ENCODE results near the gene ATP5ME. TPM values are rescaled to one million over a fixed set of nuclear protein-coding genes. Genes with fewer than 3 reads are reported as not detected.

Gene ATP5ME
- polyA plus RNA-seq, 1 of the 3 experiments (the other 2 are of a cell fraction): 1,185 TPM

DNA sequence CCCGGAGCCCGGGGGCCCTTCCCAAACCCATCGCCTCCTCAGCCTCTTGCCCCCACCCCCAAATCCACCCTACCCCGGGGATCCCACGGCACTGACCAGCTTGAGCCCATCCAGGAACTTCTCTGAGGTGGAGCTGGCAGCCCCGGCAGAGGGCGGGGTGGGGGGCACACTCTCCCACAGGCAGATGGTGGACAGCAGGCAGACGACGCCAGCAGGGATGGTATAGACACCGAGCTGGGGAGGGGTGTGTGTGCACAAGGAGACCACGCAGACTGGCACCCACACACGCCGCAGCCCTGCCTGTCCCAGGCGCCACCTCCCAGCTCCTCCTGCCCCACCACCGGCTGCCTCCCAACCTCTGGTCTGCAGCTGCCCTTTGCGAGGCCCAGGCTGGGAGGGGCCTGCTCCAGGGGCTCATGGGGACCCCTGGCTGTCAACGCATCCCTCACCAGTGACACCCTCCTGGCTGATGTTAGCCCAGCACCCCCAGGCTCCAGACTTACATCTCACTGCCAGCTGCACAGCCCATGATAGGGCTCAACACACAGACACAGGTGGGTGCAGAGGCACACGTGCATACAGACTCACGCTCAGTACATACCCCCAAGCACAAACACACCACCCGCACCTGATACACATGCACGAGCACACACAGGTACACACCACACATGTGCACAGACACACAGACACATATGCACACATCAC lies 10.7 kb upstream of the ATP5ME start:
- Histone ChIP-seq H3K36me3 (replicated peaks in 1 of 2; ENCODE audit: control insufficient read depth in 1 of 2, insufficient read depth in 2 of 2, low read length in 1 of 2) (no peaks in the 10 kb centered on the region), H3K27me3 (ENCODE audit: insufficient read depth) (no peaks in the 10 kb centered on the region), H2AFZ (ENCODE audit: low read depth) (no peak overlapping the region), H3K9me3 (no peaks in the 10 kb centered on the region), H3K9me2 (no peaks in the 10 kb centered on the region), H4K20me1 (ENCODE audit: insufficient read depth) (no peaks in the 10 kb centered on the region), H3K79me2 (ENCODE audit: insufficient read depth) (no peaks in the 10 kb centered on the region), H3K4me1 (ENCODE audit: control insufficient read depth in 1 of 2, insufficient read depth in 2 of 2, low read depth in 1 of 2, low read length in 1 of 2) (peaks cover 13 to 38% of the 10 kb centered on the region in 2 experiments; a peak in 3 of 4 replicates), H3K9ac (no peak overlapping the region), H3K4me3 (ENCODE audit: low read depth in 2 of 2, low read length in 1 of 2) (no peak overlapping the region; a peak in 1 of 4 replicates), H3K4me2 (no peak overlapping the region), H3K27ac (ENCODE audit: low read depth in 2 of 2, low read length in 1 of 2) (no peak overlapping the region; a peak in 1 of 4 replicates), H3F3A (replicated peaks; ENCODE audit: insufficient read depth) (peaks cover 11% of the 10 kb centered on the region)
- TF ChIP-seq, protein P1, sequence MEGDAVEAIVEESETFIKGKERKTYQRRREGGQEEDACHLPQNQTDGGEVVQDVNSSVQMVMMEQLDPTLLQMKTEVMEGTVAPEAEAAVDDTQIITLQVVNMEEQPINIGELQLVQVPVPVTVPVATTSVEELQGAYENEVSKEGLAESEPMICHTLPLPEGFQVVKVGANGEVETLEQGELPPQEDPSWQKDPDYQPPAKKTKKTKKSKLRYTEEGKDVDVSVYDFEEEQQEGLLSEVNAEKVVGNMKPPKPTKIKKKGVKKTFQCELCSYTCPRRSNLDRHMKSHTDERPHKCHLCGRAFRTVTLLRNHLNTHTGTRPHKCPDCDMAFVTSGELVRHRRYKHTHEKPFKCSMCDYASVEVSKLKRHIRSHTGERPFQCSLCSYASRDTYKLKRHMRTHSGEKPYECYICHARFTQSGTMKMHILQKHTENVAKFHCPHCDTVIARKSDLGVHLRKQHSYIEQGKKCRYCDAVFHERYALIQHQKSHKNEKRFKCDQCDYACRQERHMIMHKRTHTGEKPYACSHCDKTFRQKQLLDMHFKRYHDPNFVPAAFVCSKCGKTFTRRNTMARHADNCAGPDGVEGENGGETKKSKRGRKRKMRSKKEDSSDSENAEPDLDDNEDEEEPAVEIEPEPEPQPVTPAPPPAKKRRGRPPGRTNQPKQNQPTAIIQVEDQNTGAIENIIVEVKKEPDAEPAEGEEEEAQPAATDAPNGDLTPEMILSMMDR (IDR thresholded peaks at IDR 0.05): no peak
- TF ChIP-seq MXI1 (IDR thresholded peaks at IDR 0.05; ENCODE audit: low read depth, low read length) (no peak), EZH2phosphoT487 (IDR thresholded peaks at IDR 0.05; ENCODE audit: borderline replicate concordance, low read depth) (no peak), TCF12 (IDR thresholded peaks at IDR 0.05) (no peak), RXRA (IDR thresholded peaks at IDR 0.05; ENCODE audit: borderline replicate concordance, low read depth) (no peak), YY1 (IDR thresholded peaks at IDR 0.05; ENCODE audit: low read depth) (no peak), GATA2 (CRISPR knock-in tag; IDR thresholded peaks at IDR 0.05) (no peak), FOXM1 (IDR thresholded peaks at IDR 0.05; ENCODE audit: low read depth) (no peak), RAD21 (IDR thresholded peaks at IDR 0.05; ENCODE audit: low read length) (no peak), SMC3 (IDR thresholded peaks at IDR 0.05; ENCODE audit: low read depth, low read length) (no peak), SIN3A (IDR thresholded peaks at IDR 0.05; ENCODE audit: borderline replicate concordance, low read depth, low read length) (no peak), MEF2A (IDR thresholded peaks at IDR 0.05; ENCODE audit: borderline replicate concordance, low read depth) (no peak), TEAD4 (IDR thresholded peaks at IDR 0.05; ENCODE audit: borderline replicate concordance, insufficient read depth) (no peak), POLR2AphosphoS5 (IDR thresholded peaks at IDR 0.05; ENCODE audit: low read depth, low read length) (no peak), ELF1 (IDR thresholded peaks at IDR 0.05) (no peak), JUND (IDR thresholded peaks at IDR 0.05) (no peak), EP300 (IDR thresholded peaks at IDR 0.05; ENCODE audit: borderline replicate concordance in 1 of 2, low read depth in 1 of 2, low read length in 1 of 2) (no peak), FOXJ3 (CRISPR knock-in tag; IDR thresholded peaks at IDR 0.05) (no peak)
- TF ChIP-seq, protein P2, sequence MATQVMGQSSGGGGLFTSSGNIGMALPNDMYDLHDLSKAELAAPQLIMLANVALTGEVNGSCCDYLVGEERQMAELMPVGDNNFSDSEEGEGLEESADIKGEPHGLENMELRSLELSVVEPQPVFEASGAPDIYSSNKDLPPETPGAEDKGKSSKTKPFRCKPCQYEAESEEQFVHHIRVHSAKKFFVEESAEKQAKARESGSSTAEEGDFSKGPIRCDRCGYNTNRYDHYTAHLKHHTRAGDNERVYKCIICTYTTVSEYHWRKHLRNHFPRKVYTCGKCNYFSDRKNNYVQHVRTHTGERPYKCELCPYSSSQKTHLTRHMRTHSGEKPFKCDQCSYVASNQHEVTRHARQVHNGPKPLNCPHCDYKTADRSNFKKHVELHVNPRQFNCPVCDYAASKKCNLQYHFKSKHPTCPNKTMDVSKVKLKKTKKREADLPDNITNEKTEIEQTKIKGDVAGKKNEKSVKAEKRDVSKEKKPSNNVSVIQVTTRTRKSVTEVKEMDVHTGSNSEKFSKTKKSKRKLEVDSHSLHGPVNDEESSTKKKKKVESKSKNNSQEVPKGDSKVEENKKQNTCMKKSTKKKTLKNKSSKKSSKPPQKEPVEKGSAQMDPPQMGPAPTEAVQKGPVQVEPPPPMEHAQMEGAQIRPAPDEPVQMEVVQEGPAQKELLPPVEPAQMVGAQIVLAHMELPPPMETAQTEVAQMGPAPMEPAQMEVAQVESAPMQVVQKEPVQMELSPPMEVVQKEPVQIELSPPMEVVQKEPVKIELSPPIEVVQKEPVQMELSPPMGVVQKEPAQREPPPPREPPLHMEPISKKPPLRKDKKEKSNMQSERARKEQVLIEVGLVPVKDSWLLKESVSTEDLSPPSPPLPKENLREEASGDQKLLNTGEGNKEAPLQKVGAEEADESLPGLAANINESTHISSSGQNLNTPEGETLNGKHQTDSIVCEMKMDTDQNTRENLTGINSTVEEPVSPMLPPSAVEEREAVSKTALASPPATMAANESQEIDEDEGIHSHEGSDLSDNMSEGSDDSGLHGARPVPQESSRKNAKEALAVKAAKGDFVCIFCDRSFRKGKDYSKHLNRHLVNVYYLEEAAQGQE (IDR thresholded peaks at IDR 0.05; ENCODE audit: low read depth, low read length): no peak
- TF ChIP-seq, protein P3, sequence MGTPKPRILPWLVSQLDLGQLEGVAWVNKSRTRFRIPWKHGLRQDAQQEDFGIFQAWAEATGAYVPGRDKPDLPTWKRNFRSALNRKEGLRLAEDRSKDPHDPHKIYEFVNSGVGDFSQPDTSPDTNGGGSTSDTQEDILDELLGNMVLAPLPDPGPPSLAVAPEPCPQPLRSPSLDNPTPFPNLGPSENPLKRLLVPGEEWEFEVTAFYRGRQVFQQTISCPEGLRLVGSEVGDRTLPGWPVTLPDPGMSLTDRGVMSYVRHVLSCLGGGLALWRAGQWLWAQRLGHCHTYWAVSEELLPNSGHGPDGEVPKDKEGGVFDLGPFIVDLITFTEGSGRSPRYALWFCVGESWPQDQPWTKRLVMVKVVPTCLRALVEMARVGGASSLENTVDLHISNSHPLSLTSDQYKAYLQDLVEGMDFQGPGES (IDR thresholded peaks at IDR 0.05; ENCODE audit: low read depth, low read length): no peak
- ChIA-PET CTCF (interaction anchor here (0.7 to 2.3 kb wide), 19 partner anchors 10 to 302 kb away, joined by 3 to 22 read pairs (median 4); partner anchors contain the start of genes ATP5ME, IDUA and MYL5), POLR2A (interaction anchor here (1.0 to 1.6 kb wide), 3 partner anchors 10 to 26 kb away, joined by 4 to 8 read pairs (median 4); partner anchors contain the start of genes ATP5ME and MYL5)
- 59% methylated on average over 10 of the region's 21 CpGs for WGBS (ENCODE audit: low lambda C conversion rate)
- peak; percentile 69 for DNase-seq

Data from SK-N-SH (cell line).